ENCODE measurements around the gene CACNB4. TPM values are rescaled to one million over a fixed set of nuclear protein-coding genes. Genes with fewer than 3 reads are reported as not detected.

Gene CACNB4
- polyA plus RNA-seq, 2 of the 4 experiments (the other 2 are of a cell fraction), result 0.25 to 0.53 TPM

DNA sequence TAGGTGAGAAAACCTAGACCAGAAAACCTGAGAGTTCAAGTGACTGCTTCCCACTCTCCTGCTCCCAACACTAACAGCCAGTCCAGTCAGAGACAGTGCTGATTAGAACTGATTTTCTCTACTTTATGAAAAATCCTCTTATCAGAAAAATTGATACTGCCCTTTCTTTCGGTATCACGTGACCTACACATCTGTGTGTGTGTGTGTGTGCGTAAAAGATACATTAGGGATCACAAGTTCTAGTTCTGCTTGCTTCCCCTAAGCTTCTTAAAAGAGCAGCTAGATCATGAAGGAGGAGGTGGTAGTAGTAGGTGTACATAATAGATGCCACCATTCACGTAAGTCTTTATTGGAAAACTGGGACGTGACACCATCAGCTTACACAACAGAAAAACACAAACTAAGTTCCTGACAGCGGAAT is 272.1 kb downstream of the CACNB4 start:
- WGBS (ENCODE audit: missing lambda C conversion rate), result 50% methylated on average over 6 of the region's 6 CpGs
- ATAC-seq (no peak), DNase-seq (ENCODE audit: low read depth in 1 of 2, low spot score in 1 of 2) (peak in 1 of 2 experiments; percentile 9), FAIRE-seq (no peak)
- H3K27ac ChIP-seq, result peak overlapping the region in 1 of 2 experiments; percentile 98; a peak in 2 of 6 replicates
- H3K4me1 ChIP-seq, result peaks cover 26% of the 10 kb centered on the region; the same call in 2 of the 3 replicates
- CTCF ChIA-PET, result interaction anchor here (1.3 kb wide), 1 partner anchor 20 kb away, joined by 3 read pairs; no protein-coding TSS in a partner anchor
- peak overlapping the region; percentile 68 for H3K4me3 ChIP-seq
- POLR2A ChIA-PET, result no interaction called here
- H3K9me3 ChIP-seq, result no peaks in the 10 kb centered on the region
- TF ChIP-seq, protein P1, sequence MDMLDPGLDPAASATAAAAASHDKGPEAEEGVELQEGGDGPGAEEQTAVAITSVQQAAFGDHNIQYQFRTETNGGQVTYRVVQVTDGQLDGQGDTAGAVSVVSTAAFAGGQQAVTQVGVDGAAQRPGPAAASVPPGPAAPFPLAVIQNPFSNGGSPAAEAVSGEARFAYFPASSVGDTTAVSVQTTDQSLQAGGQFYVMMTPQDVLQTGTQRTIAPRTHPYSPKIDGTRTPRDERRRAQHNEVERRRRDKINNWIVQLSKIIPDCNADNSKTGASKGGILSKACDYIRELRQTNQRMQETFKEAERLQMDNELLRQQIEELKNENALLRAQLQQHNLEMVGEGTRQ (IDR thresholded peaks at IDR 0.05), result peak; percentile 74
- TF ChIP-seq, protein P2, sequence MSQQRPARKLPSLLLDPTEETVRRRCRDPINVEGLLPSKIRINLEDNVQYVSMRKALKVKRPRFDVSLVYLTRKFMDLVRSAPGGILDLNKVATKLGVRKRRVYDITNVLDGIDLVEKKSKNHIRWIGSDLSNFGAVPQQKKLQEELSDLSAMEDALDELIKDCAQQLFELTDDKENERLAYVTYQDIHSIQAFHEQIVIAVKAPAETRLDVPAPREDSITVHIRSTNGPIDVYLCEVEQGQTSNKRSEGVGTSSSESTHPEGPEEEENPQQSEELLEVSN (IDR thresholded peaks at IDR 0.05; ENCODE audit: borderline replicate concordance, low read depth), result no peak
- peak overlapping the region; percentile 74 for H3K4me2 ChIP-seq

DNA sequence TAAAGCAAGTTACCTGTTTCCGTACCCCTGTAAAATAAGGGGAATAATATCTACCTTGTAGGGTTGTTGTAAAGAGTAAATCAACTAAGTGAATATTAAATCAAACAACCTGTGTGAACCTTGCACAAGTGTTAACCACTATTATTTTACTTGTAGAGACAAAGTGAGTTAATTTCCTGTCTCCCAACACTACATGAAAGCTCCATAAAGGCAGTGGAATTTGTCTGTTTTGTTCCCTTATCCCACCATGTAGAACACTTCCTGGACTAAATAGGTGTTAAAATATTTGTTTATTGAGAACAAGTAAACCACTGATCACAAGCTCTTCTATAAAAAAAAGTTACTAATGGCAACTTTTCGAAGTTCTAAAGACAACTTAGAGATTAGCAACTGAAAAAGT is 274.0 kb downstream of the CACNB4 start:
- WGBS (ENCODE audit: missing lambda C conversion rate), result 80% methylated on average over 2 of the region's 2 CpGs
- DNase-seq (ENCODE audit: low read depth in 1 of 2, low spot score in 1 of 2) (no peak), FAIRE-seq (no peak), ATAC-seq (no peak)
- TF ChIP-seq PHF8 (IDR thresholded peaks at IDR 0.05; ENCODE audit: borderline replicate concordance, low read depth), result no peak
- no peak for TF ChIP-seq JUN (IDR thresholded peaks at IDR 0.05)
- TF ChIP-seq, protein P3, sequence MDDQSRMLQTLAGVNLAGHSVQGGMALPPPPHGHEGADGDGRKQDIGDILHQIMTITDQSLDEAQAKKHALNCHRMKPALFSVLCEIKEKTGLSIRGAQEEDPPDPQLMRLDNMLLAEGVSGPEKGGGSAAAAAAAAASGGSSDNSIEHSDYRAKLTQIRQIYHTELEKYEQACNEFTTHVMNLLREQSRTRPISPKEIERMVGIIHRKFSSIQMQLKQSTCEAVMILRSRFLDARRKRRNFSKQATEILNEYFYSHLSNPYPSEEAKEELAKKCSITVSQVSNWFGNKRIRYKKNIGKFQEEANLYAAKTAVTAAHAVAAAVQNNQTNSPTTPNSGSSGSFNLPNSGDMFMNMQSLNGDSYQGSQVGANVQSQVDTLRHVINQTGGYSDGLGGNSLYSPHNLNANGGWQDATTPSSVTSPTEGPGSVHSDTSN (IDR thresholded peaks at IDR 0.05), result no peak
- TF ChIP-seq, protein P4, sequence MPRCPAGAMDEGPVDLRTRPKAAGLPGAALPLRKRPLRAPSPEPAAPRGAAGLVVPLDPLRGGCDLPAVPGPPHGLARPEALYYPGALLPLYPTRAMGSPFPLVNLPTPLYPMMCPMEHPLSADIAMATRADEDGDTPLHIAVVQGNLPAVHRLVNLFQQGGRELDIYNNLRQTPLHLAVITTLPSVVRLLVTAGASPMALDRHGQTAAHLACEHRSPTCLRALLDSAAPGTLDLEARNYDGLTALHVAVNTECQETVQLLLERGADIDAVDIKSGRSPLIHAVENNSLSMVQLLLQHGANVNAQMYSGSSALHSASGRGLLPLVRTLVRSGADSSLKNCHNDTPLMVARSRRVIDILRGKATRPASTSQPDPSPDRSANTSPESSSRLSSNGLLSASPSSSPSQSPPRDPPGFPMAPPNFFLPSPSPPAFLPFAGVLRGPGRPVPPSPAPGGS (IDR thresholded peaks at IDR 0.05), result no peak
- no peak for TF ChIP-seq RNF2 (IDR thresholded peaks at IDR 0.05; ENCODE audit: borderline replicate concordance, low read depth)
- no peak for TF ChIP-seq SMC3 (IDR thresholded peaks at IDR 0.05)
- TF ChIP-seq, protein P5, sequence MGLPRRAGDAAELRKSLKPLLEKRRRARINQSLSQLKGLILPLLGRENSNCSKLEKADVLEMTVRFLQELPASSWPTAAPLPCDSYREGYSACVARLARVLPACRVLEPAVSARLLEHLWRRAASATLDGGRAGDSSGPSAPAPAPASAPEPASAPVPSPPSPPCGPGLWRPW (IDR thresholded peaks at IDR 0.05), result no peak
- TF ChIP-seq ZFP36 (IDR thresholded peaks at IDR 0.05; ENCODE audit: borderline replicate concordance, partially characterized antibody), result no peak
- no peak for TF ChIP-seq ESRRA (IDR thresholded peaks at IDR 0.05; ENCODE audit: borderline replicate concordance, low read length)
- TF ChIP-seq ZC3H11A (IDR thresholded peaks at IDR 0.05), result no peak
- TF ChIP-seq NR3C1 (IDR thresholded peaks at IDR 0.05), result no peak
- TF ChIP-seq RCOR1 (IDR thresholded peaks at IDR 0.05; ENCODE audit: low read depth, low read length), result no peak
- TF ChIP-seq NFE2L2 (conservative IDR thresholded peaks at IDR 0.05; ENCODE audit: low read length), result no peak
- no peak for TF ChIP-seq MAFK (IDR thresholded peaks at IDR 0.05; ENCODE audit: partially characterized antibody)
- TF ChIP-seq MYC (IDR thresholded peaks at IDR 0.05; ENCODE audit: borderline replicate concordance, low read length), result no peak
- TF ChIP-seq, protein P6, sequence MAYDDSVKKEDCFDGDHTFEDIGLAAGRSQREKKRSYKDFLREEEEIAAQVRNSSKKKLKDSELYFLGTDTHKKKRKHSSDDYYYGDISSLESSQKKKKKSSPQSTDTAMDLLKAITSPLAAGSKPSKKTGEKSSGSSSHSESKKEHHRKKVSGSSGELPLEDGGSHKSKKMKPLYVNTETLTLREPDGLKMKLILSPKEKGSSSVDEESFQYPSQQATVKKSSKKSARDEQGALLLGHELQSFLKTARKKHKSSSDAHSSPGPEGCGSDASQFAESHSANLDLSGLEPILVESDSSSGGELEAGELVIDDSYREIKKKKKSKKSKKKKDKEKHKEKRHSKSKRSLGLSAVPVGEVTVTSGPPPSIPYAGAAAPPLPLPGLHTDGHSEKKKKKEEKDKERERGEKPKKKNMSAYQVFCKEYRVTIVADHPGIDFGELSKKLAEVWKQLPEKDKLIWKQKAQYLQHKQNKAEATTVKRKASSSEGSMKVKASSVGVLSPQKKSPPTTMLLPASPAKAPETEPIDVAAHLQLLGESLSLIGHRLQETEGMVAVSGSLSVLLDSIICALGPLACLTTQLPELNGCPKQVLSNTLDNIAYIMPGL (CRISPR knock-in tag; IDR thresholded peaks at IDR 0.05; ENCODE audit: borderline replicate concordance), result no peak
- TF ChIP-seq ZNF302 (CRISPR knock-in tag; IDR thresholded peaks at IDR 0.05), result no peak
- no peak for TF ChIP-seq EP300 (IDR thresholded peaks at IDR 0.05)
- TF ChIP-seq BHLHE40 (IDR thresholded peaks at IDR 0.05; ENCODE audit: low read depth, low read length), result no peak
- CTCF ChIA-PET, result interaction anchor here (1.6 kb wide), 1 partner anchor 201 kb away, joined by 8 read pairs; no protein-coding TSS in a partner anchor
- Histone ChIP-seq H3K4me2 (no peak overlapping the region), H3K4me3 (no peak overlapping the region), H3K9me3 (no peaks in the 10 kb centered on the region), H3K4me1 (peaks cover 26% of the 10 kb centered on the region; the same call in 2 of the 3 replicates), H3K27ac (no peak overlapping the region)
- POLR2A ChIA-PET, result no interaction called here
